ENCODE measurements around the gene CBFA2T3. TPM values are rescaled to one million over a fixed set of nuclear protein-coding genes. Genes with fewer than 3 reads are reported as not detected.
"Not testable (repeated sequence)": the region's sequence is repeated elsewhere in the genome, so short reads cannot be mapped to it uniquely, and the experiment has no call there.

CBFA2T3 gene
- total RNA-seq, 6 experiments from 2014 or later = 2.5 to 9.8 (median 4.2) TPM

DNA sequence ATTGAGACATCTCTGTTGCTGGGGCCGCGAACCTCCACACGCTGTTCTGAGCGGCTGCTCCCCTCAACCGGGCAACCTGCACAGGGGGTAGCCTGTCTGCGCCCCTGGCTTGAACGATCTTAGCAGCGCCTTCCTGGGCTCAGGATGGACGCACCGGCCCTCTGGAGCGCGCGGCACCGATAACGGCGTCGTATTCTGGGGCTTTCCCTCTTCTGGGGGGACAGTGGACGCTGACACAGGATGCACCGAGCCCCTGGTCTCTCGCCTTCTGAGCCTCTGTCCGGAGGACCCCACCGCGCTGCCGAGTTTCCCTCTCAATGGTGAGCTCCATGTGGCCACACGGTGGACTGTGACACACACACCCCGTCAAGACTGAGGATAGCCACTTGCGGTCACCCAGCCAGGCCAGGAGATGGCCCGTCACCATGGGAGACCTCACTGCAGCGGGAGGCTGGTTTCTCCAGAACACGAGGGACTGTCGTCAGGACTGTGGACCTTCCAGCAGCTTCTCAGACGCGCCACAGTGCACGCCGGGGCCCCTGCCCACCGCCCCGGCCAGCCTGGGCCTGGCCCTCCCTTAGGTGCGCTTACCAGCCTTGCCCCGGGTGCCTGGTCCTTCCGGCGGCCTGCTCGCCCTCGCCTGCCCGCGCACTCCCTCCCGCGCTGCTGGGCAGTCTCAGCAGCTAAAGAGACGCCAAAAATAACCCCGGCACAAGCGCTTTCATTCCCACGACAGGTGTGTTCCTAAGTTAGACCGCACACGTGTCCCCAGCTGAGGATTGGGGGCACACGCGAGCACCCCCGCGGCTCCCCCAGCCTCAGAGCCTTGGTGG is 80.6 kb downstream of the CBFA2T3 start:
- intact Hi-C loops (cut with DNase I) = no loop called here
- no peaks in the 10 kb centered on the region for H3K9me3 ChIP-seq
- ATAC-seq = no peak
- H3K4me1 ChIP-seq = no peaks in the 10 kb centered on the region
- TF ChIP-seq CTCF (IDR thresholded peaks at IDR 0.05) (no peak), POLR2A (IDR thresholded peaks at IDR 0.05) (no peak)
- no peak overlapping the region for H3K27ac ChIP-seq
- no peaks in the 10 kb centered on the region for H3K27me3 ChIP-seq
- no peaks in the 10 kb centered on the region for H3K36me3 ChIP-seq
- 79% methylated on average over 6 of the region's 57 CpGs for WGBS (ENCODE audit: insufficient coverage, low coverage, low lambda C conversion rate, missing lambda C conversion rate)
- H3K4me3 ChIP-seq = no peak overlapping the region
- no peak for DNase-seq

- TF ChIP-seq POLR2A (IDR thresholded peaks at IDR 0.05) (no peak), CTCF (IDR thresholded peaks at IDR 0.05) (no peak)
- no peaks in the 10 kb centered on the region for H3K36me3 ChIP-seq
- no peak for ATAC-seq
- H3K4me1 ChIP-seq = no peaks in the 10 kb centered on the region
- no CpG with 5 or more reads among the region's 22 CpGs for WGBS (ENCODE audit: insufficient coverage, low coverage, low lambda C conversion rate, missing lambda C conversion rate)
- H3K4me3 ChIP-seq = no peak overlapping the region
- intact Hi-C loops (cut with DNase I) = no loop called here
- no peaks in the 10 kb centered on the region for H3K27me3 ChIP-seq
- no peaks in the 10 kb centered on the region for H3K9me3 ChIP-seq
- H3K27ac ChIP-seq = no peak overlapping the region
- no peak for DNase-seq
Measured at GRCh38 chr16:88895335-88895734, 81.7 kb downstream of the CBFA2T3 start.

DNA sequence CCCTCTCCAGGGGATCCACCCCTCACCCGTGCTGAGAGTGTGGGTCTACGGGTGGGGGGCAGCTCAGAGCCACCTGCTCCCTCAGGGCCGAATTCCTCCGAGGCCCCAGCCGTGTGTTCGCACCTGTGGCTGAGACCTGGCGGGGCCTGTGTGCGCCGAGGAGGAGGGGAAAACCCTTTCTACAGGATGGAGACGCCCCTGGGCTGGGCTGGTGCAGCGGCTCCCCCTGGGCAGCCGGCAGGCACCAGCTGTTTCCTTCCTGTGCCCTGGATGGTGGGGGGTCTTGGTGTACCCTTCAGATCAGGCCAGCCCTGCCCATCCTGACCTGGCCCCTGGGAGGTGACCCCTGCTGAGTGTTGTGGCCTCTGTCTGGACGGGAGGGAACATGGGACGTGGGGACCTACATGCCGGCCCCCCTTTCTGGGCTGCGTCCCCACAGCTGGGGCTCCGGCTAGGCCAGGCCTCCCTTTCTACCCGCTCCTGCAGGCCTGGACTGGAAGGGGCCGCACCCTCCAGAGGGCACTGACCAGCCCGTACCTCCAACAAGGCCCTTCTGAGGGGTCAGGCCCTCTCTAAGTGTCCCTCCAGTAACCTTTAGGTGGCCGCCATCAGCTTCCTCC is 82.2 kb downstream of the CBFA2T3 start:
- H3K9me3 ChIP-seq = no peaks in the 10 kb centered on the region
- TF ChIP-seq POLR2A (IDR thresholded peaks at IDR 0.05) = no peak
- no peak for TF ChIP-seq CTCF (IDR thresholded peaks at IDR 0.05)
- H3K4me3 ChIP-seq = no peak overlapping the region
- intact Hi-C loops (cut with DNase I) = no loop called here
- no peak overlapping the region for H3K27ac ChIP-seq
- DNase-seq (no peak), ATAC-seq (no peak)
- no peaks in the 10 kb centered on the region for H3K36me3 ChIP-seq
- H3K4me1 ChIP-seq = no peaks in the 10 kb centered on the region
- H3K27me3 ChIP-seq = no peaks in the 10 kb centered on the region
- no CpG with 5 or more reads among the region's 21 CpGs for WGBS (ENCODE audit: insufficient coverage, low coverage, low lambda C conversion rate, missing lambda C conversion rate)

DNA sequence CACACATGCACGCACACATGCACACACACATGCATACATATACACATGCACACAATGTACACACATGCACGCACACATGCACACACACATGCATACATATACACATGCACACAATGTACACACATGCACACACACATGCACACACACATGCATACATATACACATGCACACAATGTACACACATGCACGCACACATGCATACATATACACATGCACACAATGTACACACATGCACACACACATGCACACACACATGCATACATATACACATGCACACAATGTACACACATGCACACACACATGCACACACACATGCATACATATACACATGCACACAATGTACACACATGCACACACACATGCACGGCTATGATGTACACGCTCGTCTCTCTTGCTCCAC is 82.7 kb downstream of the CBFA2T3 start:
- WGBS (ENCODE audit: insufficient coverage, low coverage, low lambda C conversion rate, missing lambda C conversion rate) = 88% methylated on average over 4 of the region's 6 CpGs
- not testable (repeated sequence) for H3K9me3 ChIP-seq, DNase-seq

More for the DNA sequence above, 82.7 kb downstream of the CBFA2T3 start:
- ATAC-seq; H3K27me3 ChIP-seq; H3K36me3 ChIP-seq; intact Hi-C loops (cut with DNase I); H3K4me3 ChIP-seq; H3K4me1 ChIP-seq; H3K27ac ChIP-seq: not testable (repeated sequence)
